Neural progenitor cell (in vitro differentiated cells): ENCODE results near the gene GEMIN8.

Source experiments
- CTCF ChIP-seq: fragments of 200-600 bp; sonication (generic); IDR thresholded peaks from 2 replicates; pipeline ENCODE4 v1.5.1; 2017; ENCODE audit warnings: antibody characterized with exemption, mild to moderate bottlenecking
- EZH2 ChIP-seq: fragments of 200-600 bp; sonication (generic); IDR thresholded peaks from 2 replicates; pipeline ENCODE4 v1.6.1; 2017; ENCODE audit warnings: antibody characterized with exemption, mild to moderate bottlenecking, moderate library complexity

- TF ChIP-seq EZH2 (no peak), CTCF (no peak)
Measured at GRCh38 chrX:14056206-14056605, 26.5 kb upstream of the GEMIN8 start.
